SU-DHL-6 (cell line): Measurements from ENCODE around the gene CLDN10.

Experiments
- H2AFZ ChIP-seq: fragments of 200-600 bp; sonication (generic); 2 replicates; pipeline ENCODE4 v1.6.1; 2014; ENCODE audit warnings: low read depth, mild to moderate bottlenecking, moderate library complexity, mixed read lengths, antibody characterized with exemption, low read length; ENCODE audit not compliant: severe bottlenecking
- H3F3A ChIP-seq: fragments of 200-600 bp; shearing (Covaris generic); 2 replicates; pipeline ENCODE4 v1.6.0; 2016; ENCODE audit warnings: antibody characterized with exemption, mild to moderate bottlenecking; ENCODE audit not compliant: insufficient read depth
- H3K27ac ChIP-seq: fragments of 200-600 bp; sonication (generic); 2 replicates; pipeline ENCODE4 v1.5.1; 2016; ENCODE audit warnings: low read depth, mild to moderate bottlenecking, low read length, moderate library complexity, mixed read lengths
- H3K27me3 ChIP-seq: fragments of 200-600 bp; sonication (generic), shearing (Covaris generic); 2 replicates; pipeline ENCODE4 v1.6.0; 2014; ENCODE audit warnings: mild to moderate bottlenecking, low read length
- H3K36me3 ChIP-seq: fragments of 200-600 bp; sonication (generic); 2 replicates; pipeline ENCODE4 v1.6.1; 2014; ENCODE audit warnings: mild to moderate bottlenecking, low read length, mixed read lengths
- H3K4me2 ChIP-seq: fragments of 300-600, 200-600 bp; shearing (Covaris generic), sonication (generic); 2 replicates; pipeline ENCODE4 v1.6.0; 2014; ENCODE audit warnings: low read length, low read depth, mild to moderate bottlenecking; ENCODE audit not compliant: poor library complexity, severe bottlenecking
- H3K4me3 ChIP-seq: fragments of 200-600 bp; sonication (generic); 2 replicates; pipeline ENCODE4 v1.5.1; 2014; ENCODE audit warnings: antibody characterized with exemption, low read length, mild to moderate bottlenecking, mixed read lengths; ENCODE audit not compliant: insufficient read depth, poor library complexity, severe bottlenecking
- H3K79me2 ChIP-seq: fragments of 200-600 bp; sonication (generic); 2 replicates; pipeline ENCODE4 v1.6.1; 2014; ENCODE audit warnings: mild to moderate bottlenecking, low read length, moderate library complexity; ENCODE audit not compliant: insufficient read depth
- H3K9ac ChIP-seq: fragments of 200-600 bp; sonication (generic); 2 replicates; pipeline ENCODE4 v1.7.0; 2014; ENCODE audit warnings: mild to moderate bottlenecking, low read length
- H3K9me2 ChIP-seq: fragments of 200-600 bp; sonication (generic); replicated peaks from 2 replicates; pipeline ENCODE4 v1.6.1; 2014; ENCODE audit warnings: low read length; ENCODE audit not compliant: insufficient read depth
- H3K9me3 ChIP-seq: fragments of 200-600 bp; sonication (generic); 2 replicates; pipeline ENCODE4 v1.6.1; 2014; ENCODE audit warnings: low read length, mixed read lengths; ENCODE audit not compliant: insufficient read depth
- H4K20me1 ChIP-seq: fragments of 200-600 bp; sonication (generic); 2 replicates; pipeline ENCODE4 v1.6.1; 2014; ENCODE audit warnings: low read depth, mild to moderate bottlenecking, antibody characterized with exemption, low read length, moderate library complexity, mixed read lengths
- EZH2phosphoT487 ChIP-seq: fragments of 200-600 bp; sonication (generic), shearing (Covaris generic); conservative IDR thresholded peaks from 2 replicates; pipeline ENCODE4 v1.6.1; 2018; ENCODE audit warnings: mild to moderate bottlenecking, antibody characterized with exemption, low read length, moderate library complexity, mixed read lengths
- TF ChIP-seq, protein P1 (sequence below): fragments of 200-600 bp; sonication (generic); IDR thresholded peaks from one replicate; pipeline ENCODE4 v1.5.1; 2017; ENCODE audit warnings: antibody characterized with exemption, mild to moderate bottlenecking, low read length, moderate library complexity; ENCODE audit not compliant: insufficient read depth, poor library complexity, severe bottlenecking

The CLDN10 gene

DNA sequence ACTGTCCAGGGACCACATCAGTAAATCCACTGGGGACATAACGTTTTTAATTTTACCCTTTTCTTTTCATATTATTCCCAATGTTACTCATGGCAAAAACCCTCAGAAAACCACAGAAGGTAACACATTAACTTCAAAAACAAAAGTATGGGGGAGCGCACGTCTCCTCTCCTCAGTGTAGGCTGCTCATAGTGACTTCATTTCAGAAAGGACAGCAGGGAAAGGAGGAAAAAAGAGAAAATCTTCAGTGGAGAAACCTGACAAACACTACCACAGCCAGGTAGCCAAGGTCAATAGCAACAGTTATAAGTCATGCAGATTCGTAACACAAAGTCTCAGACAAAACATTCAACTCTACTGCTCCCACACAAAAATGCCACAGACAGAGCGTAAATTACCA lies 70.6 kb downstream of the CLDN10 start:
- Histone ChIP-seq H3K9ac (no peak overlapping the region), H3K4me2 (no peak overlapping the region), H3K9me2 (no peaks in the 10 kb centered on the region), H3K27ac (no peak overlapping the region), H3F3A (no peaks in the 10 kb centered on the region), H3K9me3 (no peaks in the 10 kb centered on the region), H3K79me2 (no peaks in the 10 kb centered on the region), H3K36me3 (no peaks in the 10 kb centered on the region), H2AFZ (no peak overlapping the region), H3K27me3 (no peaks in the 10 kb centered on the region), H3K4me3 (no peak overlapping the region), H4K20me1 (no peaks in the 10 kb centered on the region)
- TF ChIP-seq, protein P1, sequence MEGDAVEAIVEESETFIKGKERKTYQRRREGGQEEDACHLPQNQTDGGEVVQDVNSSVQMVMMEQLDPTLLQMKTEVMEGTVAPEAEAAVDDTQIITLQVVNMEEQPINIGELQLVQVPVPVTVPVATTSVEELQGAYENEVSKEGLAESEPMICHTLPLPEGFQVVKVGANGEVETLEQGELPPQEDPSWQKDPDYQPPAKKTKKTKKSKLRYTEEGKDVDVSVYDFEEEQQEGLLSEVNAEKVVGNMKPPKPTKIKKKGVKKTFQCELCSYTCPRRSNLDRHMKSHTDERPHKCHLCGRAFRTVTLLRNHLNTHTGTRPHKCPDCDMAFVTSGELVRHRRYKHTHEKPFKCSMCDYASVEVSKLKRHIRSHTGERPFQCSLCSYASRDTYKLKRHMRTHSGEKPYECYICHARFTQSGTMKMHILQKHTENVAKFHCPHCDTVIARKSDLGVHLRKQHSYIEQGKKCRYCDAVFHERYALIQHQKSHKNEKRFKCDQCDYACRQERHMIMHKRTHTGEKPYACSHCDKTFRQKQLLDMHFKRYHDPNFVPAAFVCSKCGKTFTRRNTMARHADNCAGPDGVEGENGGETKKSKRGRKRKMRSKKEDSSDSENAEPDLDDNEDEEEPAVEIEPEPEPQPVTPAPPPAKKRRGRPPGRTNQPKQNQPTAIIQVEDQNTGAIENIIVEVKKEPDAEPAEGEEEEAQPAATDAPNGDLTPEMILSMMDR = no peak
- no peak for TF ChIP-seq EZH2phosphoT487

- no peak overlapping the region for H3K4me2 ChIP-seq
- TF ChIP-seq, protein P1 = peak; percentile 31
- TF ChIP-seq EZH2phosphoT487 = no peak
- H3K4me3 ChIP-seq = no peak overlapping the region
- no peak overlapping the region for H3K9ac ChIP-seq
- H3K79me2 ChIP-seq = no peaks in the 10 kb centered on the region
- H3K9me3 ChIP-seq = no peaks in the 10 kb centered on the region
- no peaks in the 10 kb centered on the region for H3K9me2 ChIP-seq
- H3F3A ChIP-seq = no peaks in the 10 kb centered on the region
- no peaks in the 10 kb centered on the region for H4K20me1 ChIP-seq
- no peaks in the 10 kb centered on the region for H3K36me3 ChIP-seq
- no peak overlapping the region for H3K27ac ChIP-seq
- no peak overlapping the region for H2AFZ ChIP-seq
- H3K27me3 ChIP-seq = no peaks in the 10 kb centered on the region
Observed at GRCh38 chr13:95624020-95624419, 71.5 kb downstream of the CLDN10 start.

DNA sequence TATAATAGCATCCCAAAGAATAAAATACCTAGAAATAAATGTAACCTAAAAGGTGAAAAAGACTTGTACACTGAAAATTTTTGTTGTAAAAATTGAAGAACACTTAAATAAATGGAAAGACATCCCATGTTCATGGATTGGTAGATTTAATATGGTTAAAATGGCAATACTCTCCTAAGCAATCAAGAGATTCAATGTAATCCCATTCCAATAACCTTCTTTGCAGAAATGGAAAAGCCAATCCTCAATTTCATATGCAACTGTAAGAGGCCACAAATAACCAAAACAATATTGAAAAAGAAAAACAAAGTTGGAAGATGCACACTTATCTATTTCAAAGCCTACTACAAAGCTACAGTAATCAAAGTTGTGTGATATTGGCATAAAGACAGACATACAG lies 74.2 kb downstream of the CLDN10 start:
- Histone ChIP-seq H3K9me3 (no peaks in the 10 kb centered on the region), H3K4me3 (no peak overlapping the region), H3K9ac (no peak overlapping the region)

More for the DNA sequence above, 74.2 kb downstream of the CLDN10 start:
- TF ChIP-seq, protein P1 = no peak
- TF ChIP-seq EZH2phosphoT487 = no peak
- Histone ChIP-seq H2AFZ (no peak overlapping the region), H3K9me2 (no peaks in the 10 kb centered on the region), H3K36me3 (no peaks in the 10 kb centered on the region), H3F3A (no peaks in the 10 kb centered on the region), H3K79me2 (no peaks in the 10 kb centered on the region), H4K20me1 (no peaks in the 10 kb centered on the region), H3K27ac (no peak overlapping the region), H3K27me3 (no peaks in the 10 kb centered on the region), H3K4me2 (no peak overlapping the region)
